ENCODE measurements around the gene CTSH.
"Not testable (repeated sequence)": the region's sequence is repeated elsewhere in the genome, so short reads cannot be mapped to it uniquely, and the experiment has no call there.

Gene CTSH

DNA sequence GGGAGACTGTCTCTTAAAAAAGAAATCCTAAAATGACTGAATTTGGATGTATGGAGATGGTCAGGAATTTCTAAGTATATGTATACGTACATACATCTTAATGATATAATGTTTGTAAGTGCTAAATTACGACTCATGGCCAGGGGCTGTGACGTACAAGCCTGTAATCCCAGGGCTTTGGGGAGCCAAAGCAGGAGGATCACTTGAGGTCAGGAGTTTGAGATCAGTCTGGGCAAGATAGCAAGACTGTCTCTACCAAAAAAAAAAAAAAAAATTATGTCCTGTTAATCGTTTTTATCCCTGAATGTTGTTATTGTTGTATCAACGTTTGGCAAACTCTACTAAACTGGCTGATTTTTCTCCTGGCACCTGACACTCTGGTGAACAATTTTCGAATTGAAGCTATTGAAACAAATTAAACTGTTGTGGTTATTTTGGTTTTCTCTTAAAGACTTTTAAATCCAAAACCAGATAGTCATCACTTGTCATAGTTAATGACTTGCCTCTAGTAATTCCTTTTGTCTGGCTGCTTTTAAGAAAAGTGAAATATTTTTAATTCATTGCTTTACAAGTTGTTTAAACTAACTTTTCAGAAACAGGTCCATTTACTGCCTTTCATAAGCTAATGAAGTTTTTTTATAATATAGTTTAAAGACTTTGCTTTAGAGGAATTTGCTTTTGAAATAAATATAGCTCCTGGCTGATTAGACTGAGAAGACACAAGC is 65.2 kb downstream of the CTSH start:
- FAIRE-seq: no peak

- FAIRE-seq: no peak
Observed at GRCh38 chr15:78878356-78878755, 66.5 kb downstream of the CTSH start.

DNA sequence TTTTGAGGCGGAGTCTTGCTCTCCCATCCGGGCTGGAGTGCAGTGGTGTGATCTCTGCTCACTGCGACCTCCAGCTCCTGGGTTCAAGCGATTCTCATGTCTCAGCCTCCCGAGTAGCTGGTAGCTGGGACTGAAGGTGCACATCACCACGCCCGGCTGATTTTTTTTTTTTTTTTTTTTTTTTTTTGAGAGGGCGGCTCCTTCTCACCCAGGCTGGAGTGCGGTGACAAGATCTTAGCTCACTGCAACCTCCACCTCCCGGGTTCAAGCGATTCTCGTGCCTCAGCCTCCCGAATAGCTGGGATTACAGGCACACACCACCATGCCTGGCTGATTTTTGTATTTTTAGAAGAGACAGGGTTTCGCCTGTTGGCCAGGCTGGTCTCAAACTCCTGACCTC is 67.9 kb downstream of the CTSH start:
- FAIRE-seq: not testable (repeated sequence)

GRCh38 chr15:78875107-78875914 is 69.5 kb downstream of the CTSH start:
- FAIRE-seq: no peak

DNA sequence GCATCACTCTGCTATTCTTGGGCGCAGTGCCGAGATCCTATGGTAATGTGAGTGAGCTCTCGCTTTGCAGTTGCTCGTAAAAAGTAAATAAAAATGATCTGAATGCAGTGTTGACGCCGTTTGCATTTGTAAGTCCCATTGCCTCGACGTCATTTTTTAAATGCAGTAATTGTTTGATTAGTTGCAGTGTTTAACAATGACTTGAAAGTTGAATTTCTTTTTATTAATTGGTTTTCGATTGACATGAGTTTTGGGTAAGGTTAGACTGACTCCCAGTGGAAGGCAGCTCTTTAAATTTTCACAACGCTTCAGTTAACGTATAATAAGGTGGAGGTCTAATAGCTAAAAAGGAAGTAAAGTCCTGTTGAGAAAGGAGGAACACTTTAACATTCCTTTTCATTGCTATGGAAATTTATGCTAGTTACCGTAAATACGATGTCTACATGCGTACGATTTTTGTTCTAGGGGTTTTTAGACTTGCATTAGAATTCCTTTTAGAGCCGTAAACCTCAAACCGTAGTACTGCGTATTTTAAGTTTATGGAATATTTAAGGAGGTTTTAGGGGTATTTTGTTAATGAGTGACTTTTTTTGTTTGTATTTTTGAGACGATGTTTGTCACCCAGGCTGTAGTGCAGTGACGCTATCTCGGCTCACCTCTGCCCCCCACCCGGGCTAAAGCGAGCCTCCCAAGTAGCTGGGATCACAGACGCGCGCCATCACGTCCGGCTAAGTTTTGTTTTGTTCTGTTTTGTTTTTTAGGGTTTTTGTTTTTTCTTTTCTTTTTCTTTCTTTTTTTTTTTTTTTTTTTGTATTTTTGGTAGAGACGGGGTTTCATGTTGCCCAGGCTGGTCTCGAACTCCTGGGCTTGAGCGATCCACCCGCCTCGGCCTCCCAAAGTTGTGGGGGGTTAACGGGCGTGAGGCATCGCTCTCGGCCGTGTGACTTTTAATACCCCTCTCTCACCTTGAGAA is 70.8 kb downstream of the CTSH start:
- FAIRE-seq: no peak

- FAIRE-seq: no peak
Observed at GRCh38 chr15:78872972-78873792, 71.7 kb downstream of the CTSH start.

GRCh38 chr15:78872155-78872971 is 72.5 kb downstream of the CTSH start, which contains the start of gene MORF4L1:
MORF4L1 (plus strand) TSS chr15:78872890; CDS start chr15:78873018, 128 bp downstream.
- no peak for FAIRE-seq

- not testable (repeated sequence) for FAIRE-seq
Observed at GRCh38 chr15:78871483-78872127, 73.2 kb downstream of the CTSH start.
